Neural cell (in vitro differentiated cells): ENCODE data around the gene LPIN1. TPM values are rescaled to one million over a fixed set of nuclear protein-coding genes. Genes with fewer than 3 reads are reported as not detected.

ENCODE experiments used
- H2AFZ ChIP-seq: fragments of 200-600, 300-800 bp; sonication (generic), shearing (Covaris generic); 2 replicates; pipeline ENCODE4 v1.6.0; 2014; ENCODE audit warnings: low read depth, mild to moderate bottlenecking, antibody characterized with exemption, low read length, moderate library complexity
- H3F3A ChIP-seq: fragments of 200-600 bp; shearing (Covaris generic); 2 replicates; pipeline ENCODE4 v1.6.1; 2016; ENCODE audit warnings: mild to moderate bottlenecking, moderate library complexity, mixed read lengths, antibody characterized with exemption, low read length; ENCODE audit not compliant: insufficient read depth, poor library complexity, severe bottlenecking
- H3K27ac ChIP-seq: fragments of 200-600, 300-800 bp; sonication (generic), shearing (Covaris generic); 2 replicates; pipeline ENCODE4 v1.5.1; 2014; ENCODE audit warnings: mild to moderate bottlenecking, low read length, moderate library complexity
- H3K27me3 ChIP-seq: fragments of 300-800, 200-600 bp; sonication (generic), shearing (Covaris generic); 2 replicates; pipeline ENCODE4 v1.6.0; 2014; ENCODE audit warnings: mild to moderate bottlenecking, low read depth, low read length, moderate library complexity; ENCODE audit not compliant: insufficient read depth
- H3K36me3 ChIP-seq: fragments of 300-800, 200-600 bp; sonication (generic), shearing (Covaris generic); 2 replicates; pipeline ENCODE4 v1.5.1; 2014; ENCODE audit warnings: mild to moderate bottlenecking, antibody characterized with exemption, low read length, moderate library complexity; ENCODE audit not compliant: insufficient read depth
- H3K4me2 ChIP-seq: fragments of 300-800, 200-600 bp; sonication (generic), shearing (Covaris generic); 2 replicates; pipeline ENCODE4 v1.6.0; 2014; ENCODE audit warnings: mild to moderate bottlenecking, low read length
- H3K4me3 ChIP-seq: fragments of 300-800, 200-600 bp; sonication (generic), shearing (Covaris generic); 2 replicates; pipeline ENCODE4 v1.5.1; 2014; ENCODE audit warnings: mild to moderate bottlenecking, low read length, moderate library complexity
- H3K79me2 ChIP-seq: fragments of 200-600 bp; shearing (Covaris generic); replicated peaks from 2 replicates; pipeline ENCODE4 v1.6.0; 2014; ENCODE audit warnings: mild to moderate bottlenecking, low read length, moderate library complexity; ENCODE audit not compliant: insufficient read depth
- H3K9ac ChIP-seq: fragments of 300-800, 200-600 bp; sonication (generic), shearing (Covaris generic); 2 replicates; pipeline ENCODE4 v1.6.1; 2016; ENCODE audit warnings: mild to moderate bottlenecking, low read length, mixed read lengths
- H3K9me2 ChIP-seq: fragments of 200-600 bp; shearing (Covaris generic); 2 replicates; pipeline ENCODE4 v1.6.1; 2016; ENCODE audit warnings: mild to moderate bottlenecking, low read length, mixed read lengths; ENCODE audit not compliant: insufficient read depth
- H3K9me3 ChIP-seq: fragments of 200-600, 300-800 bp; sonication (generic), shearing (Covaris generic); 2 replicates; pipeline ENCODE4 v1.6.1; 2016; ENCODE audit warnings: mild to moderate bottlenecking, mixed run types, low read length, moderate library complexity, mixed read lengths
- H4K20me1 ChIP-seq: fragments of 200-600 bp; shearing (Covaris generic); 2 replicates; pipeline ENCODE4 v1.6.1; 2016; ENCODE audit warnings: mild to moderate bottlenecking, mixed run types; ENCODE audit not compliant: insufficient read depth
- CTCF ChIP-seq: fragments of 450-650 bp; IDR thresholded peaks from 2 replicates; pipeline ENCODE4 v1.5.1; 2014; ENCODE audit warnings: antibody characterized with exemption, mild to moderate bottlenecking, moderate library complexity; ENCODE audit not compliant: poor library complexity, severe bottlenecking
- EP300 ChIP-seq: fragments of 450-650 bp; conservative IDR thresholded peaks from 2 replicates; pipeline ENCODE4 v1.6.1; 2014; ENCODE audit warnings: antibody characterized with exemption, mild to moderate bottlenecking, moderate library complexity; ENCODE audit not compliant: poor library complexity, severe bottlenecking
- EZH2 ChIP-seq: fragments of 200-600, 300-800 bp; shearing (Covaris generic), sonication (generic); IDR thresholded peaks from 2 replicates; pipeline ENCODE4 v1.6.1; 2014; ENCODE audit warnings: antibody characterized with exemption, low read length, borderline replicate concordance, mild to moderate bottlenecking; ENCODE audit not compliant: insufficient read depth, poor library complexity, severe bottlenecking
- MXI1 ChIP-seq: fragments of 450-650 bp; conservative IDR thresholded peaks from 2 replicates; pipeline ENCODE4 v1.6.1; 2014; ENCODE audit warnings: antibody characterized with exemption, mild to moderate bottlenecking; ENCODE audit not compliant: poor library complexity, severe bottlenecking
- POLR2AphosphoS5 ChIP-seq: IDR thresholded peaks from 2 replicates; pipeline ENCODE4 v1.6.1; 2012
- RAD21 ChIP-seq: fragments of 450-650 bp; conservative IDR thresholded peaks from 2 replicates; pipeline ENCODE4 v1.6.1; 2014; ENCODE audit warnings: antibody characterized with exemption, mild to moderate bottlenecking, moderate library complexity
- SMC3 ChIP-seq: fragments of 450-650 bp; conservative IDR thresholded peaks from 2 replicates; pipeline ENCODE4 v1.6.1; 2014; ENCODE audit warnings: antibody characterized with exemption, mild to moderate bottlenecking, moderate library complexity; ENCODE audit not compliant: poor library complexity
- TAF1 ChIP-seq: IDR thresholded peaks from 2 replicates; pipeline ENCODE4 v1.6.1; 2012; ENCODE audit warnings: low read depth
- polyA plus RNA-seq: library from polyadenylated mRNA; depleted of rRNA; stranded (reverse); fragments of >200 nt; gene quantifications from 2 replicates; pipeline ENCODE4 v1.2.3, GENCODE V29; 2014
- TF ChIP-seq, protein P1 (sequence below): IDR thresholded peaks from 2 replicates; pipeline ENCODE4 v1.6.1; 2012; ENCODE audit warnings: borderline replicate concordance

Gene LPIN1
- polyA plus RNA-seq, 1 donor from 2014 or later: 47.5 TPM

GRCh38 chr2:11708106-11708505 is 38.3 kb upstream of the LPIN1 start:
- H3K27me3 ChIP-seq: no peaks in the 10 kb centered on the region
- no peaks in the 10 kb centered on the region for H3F3A ChIP-seq
- H3K27ac ChIP-seq: no peak overlapping the region
- no peaks in the 10 kb centered on the region for H3K36me3 ChIP-seq
- no peaks in the 10 kb centered on the region for H3K9me2 ChIP-seq
- no peak for TF ChIP-seq TAF1
- no peak for TF ChIP-seq RAD21
- TF ChIP-seq, protein P1, sequence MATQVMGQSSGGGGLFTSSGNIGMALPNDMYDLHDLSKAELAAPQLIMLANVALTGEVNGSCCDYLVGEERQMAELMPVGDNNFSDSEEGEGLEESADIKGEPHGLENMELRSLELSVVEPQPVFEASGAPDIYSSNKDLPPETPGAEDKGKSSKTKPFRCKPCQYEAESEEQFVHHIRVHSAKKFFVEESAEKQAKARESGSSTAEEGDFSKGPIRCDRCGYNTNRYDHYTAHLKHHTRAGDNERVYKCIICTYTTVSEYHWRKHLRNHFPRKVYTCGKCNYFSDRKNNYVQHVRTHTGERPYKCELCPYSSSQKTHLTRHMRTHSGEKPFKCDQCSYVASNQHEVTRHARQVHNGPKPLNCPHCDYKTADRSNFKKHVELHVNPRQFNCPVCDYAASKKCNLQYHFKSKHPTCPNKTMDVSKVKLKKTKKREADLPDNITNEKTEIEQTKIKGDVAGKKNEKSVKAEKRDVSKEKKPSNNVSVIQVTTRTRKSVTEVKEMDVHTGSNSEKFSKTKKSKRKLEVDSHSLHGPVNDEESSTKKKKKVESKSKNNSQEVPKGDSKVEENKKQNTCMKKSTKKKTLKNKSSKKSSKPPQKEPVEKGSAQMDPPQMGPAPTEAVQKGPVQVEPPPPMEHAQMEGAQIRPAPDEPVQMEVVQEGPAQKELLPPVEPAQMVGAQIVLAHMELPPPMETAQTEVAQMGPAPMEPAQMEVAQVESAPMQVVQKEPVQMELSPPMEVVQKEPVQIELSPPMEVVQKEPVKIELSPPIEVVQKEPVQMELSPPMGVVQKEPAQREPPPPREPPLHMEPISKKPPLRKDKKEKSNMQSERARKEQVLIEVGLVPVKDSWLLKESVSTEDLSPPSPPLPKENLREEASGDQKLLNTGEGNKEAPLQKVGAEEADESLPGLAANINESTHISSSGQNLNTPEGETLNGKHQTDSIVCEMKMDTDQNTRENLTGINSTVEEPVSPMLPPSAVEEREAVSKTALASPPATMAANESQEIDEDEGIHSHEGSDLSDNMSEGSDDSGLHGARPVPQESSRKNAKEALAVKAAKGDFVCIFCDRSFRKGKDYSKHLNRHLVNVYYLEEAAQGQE: no peak
- H3K4me2 ChIP-seq: no peak overlapping the region
- H3K9me3 ChIP-seq: no peaks in the 10 kb centered on the region
- H3K9ac ChIP-seq: no peak overlapping the region
- no peaks in the 10 kb centered on the region for H3K79me2 ChIP-seq
- no peak overlapping the region for H3K4me3 ChIP-seq
- H2AFZ ChIP-seq: no peak overlapping the region
- H4K20me1 ChIP-seq: no peaks in the 10 kb centered on the region

- H2AFZ ChIP-seq: no peak overlapping the region
- no peak overlapping the region for H3K9ac ChIP-seq
- H3K9me3 ChIP-seq: no peaks in the 10 kb centered on the region
- H3K4me3 ChIP-seq: no peak overlapping the region
- H3F3A ChIP-seq: no peaks in the 10 kb centered on the region
- no peaks in the 10 kb centered on the region for H3K36me3 ChIP-seq
- H3K9me2 ChIP-seq: no peaks in the 10 kb centered on the region
- H4K20me1 ChIP-seq: no peaks in the 10 kb centered on the region
- no peak overlapping the region for H3K27ac ChIP-seq
- H3K27me3 ChIP-seq: no peaks in the 10 kb centered on the region
- TF ChIP-seq RAD21: no peak
- TF ChIP-seq POLR2AphosphoS5: no peak
- no peak for TF ChIP-seq EP300
- TF ChIP-seq CTCF: no peak
- no peak for TF ChIP-seq EZH2
- TF ChIP-seq SMC3: no peak
- TF ChIP-seq MXI1: no peak
- TF ChIP-seq, protein P1: no peak
- no peak for TF ChIP-seq TAF1
- H3K4me2 ChIP-seq: no peak overlapping the region
- H3K79me2 ChIP-seq: no peaks in the 10 kb centered on the region
Measured at GRCh38 chr2:11709293-11709692, 37.1 kb upstream of the LPIN1 start.
